Neuronal stem cell (in vitro differentiated cells): ENCODE measurements around the gene ZNF613.
"Not testable (repeated sequence)": the region's sequence is repeated elsewhere in the genome, so short reads cannot be mapped to it uniquely, and the experiment has no call there.

Source experiments
- DNase-seq: peaks from one replicate; pipeline ENCODE4 v3.0.0-alpha.2; 2013; ENCODE audit warnings: low spot score
- H2AFZ ChIP-seq: one replicate; pipeline ENCODE4 v1.6.1; 2013; ENCODE audit warnings: mild to moderate bottlenecking, low read length, inconsistent platforms
- H2AK5ac ChIP-seq: 2 replicates; pipeline ENCODE4 v1.6.1; 2013; ENCODE audit warnings: low read depth, mild to moderate bottlenecking, inconsistent platforms, low read length, moderate library complexity, mixed read lengths
- H2BK120ac ChIP-seq: 2 replicates; pipeline ENCODE4 v1.6.1; 2013; ENCODE audit warnings: low read depth, mild to moderate bottlenecking, inconsistent platforms, low read length, moderate library complexity, mixed read lengths
- H2BK12ac ChIP-seq: one replicate; pipeline ENCODE4 v1.6.1; 2013; ENCODE audit warnings: low read length, inconsistent platforms
- H2BK15ac ChIP-seq: 2 replicates; pipeline ENCODE4 v1.6.1; 2013; ENCODE audit warnings: mild to moderate bottlenecking, low read length, inconsistent platforms, mixed read lengths
- H2BK5ac ChIP-seq: one replicate; pipeline ENCODE4 v1.6.1; 2013; ENCODE audit warnings: inconsistent platforms, mild to moderate bottlenecking, low read length, moderate library complexity
- H3K14ac ChIP-seq: one replicate; pipeline ENCODE4 v1.6.1; 2013; ENCODE audit warnings: low read length, inconsistent platforms
- H3K18ac ChIP-seq: 2 replicates; pipeline ENCODE4 v1.6.1; 2013; ENCODE audit warnings: low read length, inconsistent platforms
- H3K23ac ChIP-seq: 2 replicates; pipeline ENCODE4 v1.6.1; 2013; ENCODE audit warnings: low read depth, mild to moderate bottlenecking, mixed read lengths, low read length, inconsistent platforms; ENCODE audit not compliant: poor library complexity
- H3K27ac ChIP-seq: replicated peaks from 3 replicates; pipeline ENCODE4 v1.5.1; 2013; ENCODE audit warnings: low read length, inconsistent platforms
- H3K27me3 ChIP-seq, 3 experiments: 2 replicates each; pipeline ENCODE4 v1.6.1; 2013; ENCODE audit warnings: low read length in 3 of 3, mild to moderate bottlenecking in 2 of 3, inconsistent platforms in 1 of 3, low read depth in 1 of 3, mixed read lengths in 1 of 3, moderate library complexity in 1 of 3; ENCODE audit not compliant: control insufficient read depth in 3 of 3, insufficient read depth in 3 of 3
- H3K36me3 ChIP-seq, 2 donors: replicated peaks in 1 of 2; 2 replicates each; pipeline ENCODE4 v1.6.1; 2013; ENCODE audit warnings: low read length in 2 of 2; ENCODE audit not compliant: control insufficient read depth in 2 of 2, insufficient read depth in 2 of 2
- H3K4ac ChIP-seq: 2 replicates; pipeline ENCODE4 v1.6.1; 2013; ENCODE audit warnings: inconsistent platforms, mild to moderate bottlenecking, low read length, moderate library complexity
- H3K4me1 ChIP-seq, 2 donors: 1 replicate in 1 of 2; 2 replicates in 1 of 2; pipeline ENCODE4 v1.6.1; 2013; ENCODE audit warnings: low read length in 2 of 2, low read depth in 1 of 2; ENCODE audit not compliant: control insufficient read depth in 2 of 2, insufficient read depth in 1 of 2
- H3K4me2 ChIP-seq: one replicate; pipeline ENCODE4 v1.6.1; 2013; ENCODE audit warnings: mild to moderate bottlenecking, low read length, inconsistent platforms; ENCODE audit not compliant: insufficient read depth, poor library complexity, severe bottlenecking
- H3K4me3 ChIP-seq, 2 donors: 2 replicates each; pipeline ENCODE4 v1.5.1; 2013; ENCODE audit warnings: low read length in 2 of 2, mild to moderate bottlenecking in 2 of 2, inconsistent platforms in 1 of 2, moderate library complexity in 1 of 2
- H3K79me1 ChIP-seq: one replicate; pipeline ENCODE4 v1.6.1; 2013; ENCODE audit warnings: low read depth, mild to moderate bottlenecking, inconsistent platforms, low read length, moderate library complexity
- H3K9ac ChIP-seq: one replicate; pipeline ENCODE4 v1.6.1; 2013; ENCODE audit warnings: mild to moderate bottlenecking, low read depth, low read length, inconsistent platforms; ENCODE audit not compliant: poor library complexity
- H3K9me3 ChIP-seq, 2 donors: replicated peaks in 1 of 2; 2 replicates each; pipeline versions ENCODE3 to v1.6.1; 2013; ENCODE audit warnings: low read length in 2 of 2, mild to moderate bottlenecking in 2 of 2, inconsistent platforms in 1 of 2, low read depth in 1 of 2, mixed read lengths in 1 of 2, moderate library complexity in 1 of 2; ENCODE audit not compliant: control insufficient read depth in 2 of 2, insufficient read depth in 1 of 2
- H4K8ac ChIP-seq: one replicate; pipeline ENCODE4 v1.6.1; 2013; ENCODE audit warnings: low read depth, mild to moderate bottlenecking, inconsistent platforms, low read length, moderate library complexity
- H4K91ac ChIP-seq: one replicate; pipeline ENCODE4 v1.6.1; 2013; ENCODE audit warnings: low read length, low read depth, mild to moderate bottlenecking, inconsistent platforms; ENCODE audit not compliant: poor library complexity
- WGBS, 2 donors: extraction: QIAGEN DNeasy Blood & Tissue Kit; methylation state at CpG; one replicate each; pipeline ENCODE4 v1.1.7; 2013; ENCODE audit warnings: missing lambda C conversion rate in 2 of 2, mixed read lengths in 1 of 2; ENCODE audit not compliant: insufficient read length in 2 of 2, insufficient replicate concordance in 1 of 2; ENCODE audit errors: extremely low coverage in 2 of 2; 5-methylcytosine and 5-hydroxymethylcytosine counted together

ZNF613 gene

DNA sequence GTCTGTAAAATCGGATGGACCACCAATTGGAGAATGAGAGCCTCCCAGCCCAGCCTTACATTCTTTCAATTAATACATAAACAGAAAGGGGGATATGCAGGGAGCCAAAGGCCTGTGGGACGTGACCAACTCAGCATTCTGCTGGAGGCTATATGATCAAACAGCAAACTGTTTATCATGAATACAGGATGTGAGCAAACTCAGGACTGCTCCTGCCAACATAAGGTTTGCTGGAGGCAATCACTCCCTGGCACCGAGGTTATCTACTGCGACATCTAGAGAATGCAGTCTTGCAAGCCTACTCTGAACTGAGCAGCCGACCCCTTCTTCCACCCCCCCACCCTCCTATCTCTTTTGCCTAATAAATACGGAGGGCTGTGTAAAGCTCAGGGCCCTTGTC, 53.7 kb downstream of the ZNF613 start:
- H2BK15ac ChIP-seq, H3K4me2 ChIP-seq, H3K4me1 ChIP-seq, H3K4ac ChIP-seq, DNase-seq, H3K27ac ChIP-seq, H3K9ac ChIP-seq, H3K18ac ChIP-seq, H2BK12ac ChIP-seq, H2AK5ac ChIP-seq, H3K79me1 ChIP-seq, H3K4me3 ChIP-seq, H2BK5ac ChIP-seq, H4K8ac ChIP-seq, H3K23ac ChIP-seq, H2AFZ ChIP-seq, H3K36me3 ChIP-seq, H4K91ac ChIP-seq, H2BK120ac ChIP-seq, H3K14ac ChIP-seq, H3K27me3 ChIP-seq: not testable (repeated sequence)
- no CpG with 5 or more reads among the region's 6 CpGs for WGBS, 2 donors
- H3K9me3 ChIP-seq = peaks cover 4 to 49% of the 10 kb centered on the region in 2 donors

DNA sequence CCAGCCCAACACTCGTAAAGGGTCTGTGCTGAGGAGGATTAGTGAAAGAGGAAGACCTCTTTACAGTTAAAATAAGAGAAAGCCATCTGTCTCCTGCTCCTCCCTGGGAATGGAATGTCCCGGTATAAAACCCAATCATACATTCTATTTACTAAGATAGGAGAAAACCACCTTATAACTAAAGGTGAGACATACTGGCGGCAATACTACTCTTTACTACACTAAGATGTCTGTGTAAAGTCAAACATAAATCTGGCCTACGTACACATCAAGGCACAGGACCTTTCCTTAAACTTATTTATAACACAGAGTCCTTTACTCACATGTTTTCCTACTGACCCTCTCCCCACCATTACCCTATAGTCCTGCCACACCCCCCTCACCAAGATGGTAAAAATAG, 56.1 kb downstream of the ZNF613 start:
- Histone ChIP-seq H3K4me2 (no peak overlapping the region), H4K8ac (no peak overlapping the region), H3K18ac (no peak overlapping the region), H3K27me3 (no peaks in the 10 kb centered on the region), H3K9me3 (peaks cover 4 to 44% of the 10 kb centered on the region in 2 donors), H2BK15ac (no peak overlapping the region), H2BK120ac (no peak overlapping the region), H3K9ac (no peak overlapping the region), H2AK5ac (no peak overlapping the region), H3K23ac (no peak overlapping the region), H4K91ac (no peak overlapping the region), H3K14ac (no peak overlapping the region), H3K4me3 (no peak overlapping the region), H2BK5ac (no peak overlapping the region), H3K4me1 (peaks cover 0 to 3% of the 10 kb centered on the region in 2 donors), H3K27ac (no peak overlapping the region), H3K79me1 (peaks cover 5% of the 10 kb centered on the region), H2BK12ac (no peak overlapping the region), H2AFZ (no peak overlapping the region), H3K36me3 (no peaks in the 10 kb centered on the region), H3K4ac (no peak overlapping the region)
- DNase-seq = no peak
- WGBS, 2 donors = no CpG with 5 or more reads among the region's 4 CpGs

DNA sequence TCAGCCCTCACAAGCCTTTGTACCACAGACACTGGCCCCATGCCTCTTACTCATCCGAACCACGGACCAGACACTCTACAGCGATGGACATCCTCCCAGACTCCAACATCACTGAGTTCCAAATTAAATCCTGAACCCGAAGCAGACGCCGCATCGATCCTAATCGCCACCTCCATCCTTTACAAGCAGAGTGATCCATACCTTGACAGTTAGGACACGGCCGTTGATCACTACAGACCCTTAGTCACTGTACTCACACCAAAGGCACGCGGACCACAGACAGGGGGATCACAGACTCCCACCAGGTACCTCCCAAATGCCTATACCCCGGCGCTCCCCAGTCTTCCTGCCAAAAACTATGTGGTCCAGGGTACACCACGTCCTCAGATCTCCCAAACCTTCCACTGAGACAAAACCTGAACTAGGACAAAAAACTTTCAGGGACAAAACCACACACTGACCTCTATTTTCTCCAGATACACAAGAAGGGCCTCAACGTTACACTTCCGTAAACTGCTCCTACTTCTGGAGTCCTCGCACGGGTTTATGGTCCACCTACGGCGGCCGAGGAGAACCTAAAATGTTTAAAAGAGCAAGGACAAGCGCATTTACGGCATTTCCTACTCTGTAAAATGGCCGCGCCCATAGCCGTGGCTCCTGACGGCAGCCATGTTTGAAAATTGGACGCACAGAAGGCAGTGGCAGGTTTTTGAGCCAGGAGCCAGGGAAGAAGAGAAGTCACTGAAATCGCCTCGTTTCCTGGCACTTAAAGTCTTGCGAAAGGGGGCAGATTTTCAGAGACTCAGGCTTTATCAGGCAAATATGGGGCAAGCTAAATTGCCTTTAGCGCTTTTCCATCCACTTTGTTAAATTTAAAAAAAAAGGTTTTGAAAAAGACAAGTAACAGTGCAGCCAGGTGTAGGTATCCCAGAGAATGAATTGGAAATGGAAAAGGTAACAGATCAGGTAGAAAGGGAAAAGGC, 59.3 kb downstream of the ZNF613 start, which contains the start of gene ZNF350:
Gene ZNF350, minus strand, starts transcription at position 532 of the 983 bp plus-strand sequence. CDS start 12,480 bp downstream, outside the sequence.
- H3K27me3 ChIP-seq = no peaks in the 10 kb centered on the region
- peak within 1 kb of the TSS; percentile 86 to 93 for H3K4me3 ChIP-seq
- H3K79me1 ChIP-seq = peaks cover 3% of the 10 kb centered on the region
- H2BK15ac ChIP-seq = no peak within 1 kb of the TSS
- no CpG with 5 or more reads among the region's 33 CpGs for WGBS, 2 donors
- H3K23ac ChIP-seq = no peak within 1 kb of the TSS
- no peak within 1 kb of the TSS for H3K27ac ChIP-seq
- H3K14ac ChIP-seq = no peak within 1 kb of the TSS
- H3K4me2 ChIP-seq = peak within 1 kb of the TSS; percentile 91
- peak within 1 kb of the TSS; percentile 90 for H2AFZ ChIP-seq
- H2BK120ac ChIP-seq = no peak within 1 kb of the TSS
- no peak within 1 kb of the TSS for H3K18ac ChIP-seq
- H4K8ac ChIP-seq = peak within 1 kb of the TSS; percentile 94
- no peak within 1 kb of the TSS for H3K4ac ChIP-seq
- H2AK5ac ChIP-seq = peak within 1 kb of the TSS; percentile 5
- no peak within 1 kb of the TSS for H2BK12ac ChIP-seq
- DNase-seq = peak; percentile 71
- peaks cover 0 to 3% of the 10 kb centered on the region in 2 donors for H3K4me1 ChIP-seq
- H3K9ac ChIP-seq = peak within 1 kb of the TSS; percentile 86
- no peak within 1 kb of the TSS for H4K91ac ChIP-seq
- peaks cover 6 to 43% of the 10 kb centered on the region in 2 donors for H3K9me3 ChIP-seq
- no peak within 1 kb of the TSS for H2BK5ac ChIP-seq
- H3K36me3 ChIP-seq = peaks cover 0 to 4% of the 10 kb centered on the region in 2 donors

DNA sequence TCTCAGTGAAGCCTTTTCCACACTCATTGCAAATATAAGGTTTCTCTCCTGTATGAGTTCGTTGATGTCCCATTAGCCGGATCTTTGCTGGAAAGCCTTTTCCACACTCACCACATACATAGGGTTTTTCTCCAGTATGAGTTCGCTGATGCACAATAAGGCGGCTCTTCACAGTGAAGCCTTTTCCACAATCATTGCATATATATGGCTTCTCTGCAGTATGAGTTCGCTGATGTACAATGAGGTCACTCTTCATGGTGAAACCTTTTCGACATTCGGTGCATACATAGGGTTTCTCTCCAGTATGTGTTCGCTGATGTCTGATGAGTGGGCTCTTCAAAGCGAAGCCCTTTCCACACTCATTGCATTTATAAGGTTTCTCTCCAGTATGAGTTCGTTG, 66.2 kb downstream of the ZNF613 start:
- no peak overlapping the region for H3K9ac ChIP-seq
- H3K4me1 ChIP-seq = no peaks in the 10 kb centered on the region
- no peak overlapping the region for H3K14ac ChIP-seq
- no peak overlapping the region for H3K4ac ChIP-seq
- H3K23ac ChIP-seq = no peak overlapping the region
- no peak overlapping the region for H2BK120ac ChIP-seq
- H4K91ac ChIP-seq = no peak overlapping the region
- H3K9me3 ChIP-seq = peaks cover 31 to 90% of the 10 kb centered on the region in 2 donors
- H3K79me1 ChIP-seq = no peaks in the 10 kb centered on the region
- H3K4me3 ChIP-seq = no peak overlapping the region
- H2BK5ac ChIP-seq = no peak overlapping the region
- H3K36me3 ChIP-seq = peaks cover 22 to 68% of the 10 kb centered on the region in 2 donors
- H2AK5ac ChIP-seq = no peak overlapping the region
- H3K27ac ChIP-seq = no peak overlapping the region
- no peaks in the 10 kb centered on the region for H3K27me3 ChIP-seq
- WGBS, 2 donors = no CpG with 5 or more reads among the region's 10 CpGs
- no peak overlapping the region for H2BK12ac ChIP-seq
- H3K4me2 ChIP-seq = no peak overlapping the region
- no peak for DNase-seq
- H4K8ac ChIP-seq = no peak overlapping the region
- no peak overlapping the region for H3K18ac ChIP-seq
- H2BK15ac ChIP-seq = no peak overlapping the region
- H2AFZ ChIP-seq = no peak overlapping the region
